Raji (cell line): ENCODE results near the gene PIGL.

Experiments
- POLR2A ChIP-seq: IDR thresholded peaks from 2 replicates; pipeline ENCODE4 v1.6.1; 2011; ENCODE audit warnings: low read depth, low read length, control low read depth; ENCODE audit not compliant: insufficient read depth

The PIGL gene

GRCh38 chr17:16217002-16217635 is at the start of gene PIGL:
Gene PIGL (plus strand): TSS chr17:16217210. CDS start chr17:16217227, 17 bp downstream.
- TF ChIP-seq POLR2A, result peak; percentile 78

- no peak for TF ChIP-seq POLR2A
Measured at GRCh38 chr17:16171613-16172012, 45.4 kb upstream of the PIGL start.

- no peak for TF ChIP-seq POLR2A
Measured at GRCh38 chr17:16178836-16179235, 38.2 kb upstream of the PIGL start.

GRCh38 chr17:16181581-16181980 is 35.4 kb upstream of the PIGL start:
- no peak for TF ChIP-seq POLR2A

- no peak for TF ChIP-seq POLR2A
Measured at GRCh38 chr17:16187642-16188041, 29.4 kb upstream of the PIGL start.

DNA sequence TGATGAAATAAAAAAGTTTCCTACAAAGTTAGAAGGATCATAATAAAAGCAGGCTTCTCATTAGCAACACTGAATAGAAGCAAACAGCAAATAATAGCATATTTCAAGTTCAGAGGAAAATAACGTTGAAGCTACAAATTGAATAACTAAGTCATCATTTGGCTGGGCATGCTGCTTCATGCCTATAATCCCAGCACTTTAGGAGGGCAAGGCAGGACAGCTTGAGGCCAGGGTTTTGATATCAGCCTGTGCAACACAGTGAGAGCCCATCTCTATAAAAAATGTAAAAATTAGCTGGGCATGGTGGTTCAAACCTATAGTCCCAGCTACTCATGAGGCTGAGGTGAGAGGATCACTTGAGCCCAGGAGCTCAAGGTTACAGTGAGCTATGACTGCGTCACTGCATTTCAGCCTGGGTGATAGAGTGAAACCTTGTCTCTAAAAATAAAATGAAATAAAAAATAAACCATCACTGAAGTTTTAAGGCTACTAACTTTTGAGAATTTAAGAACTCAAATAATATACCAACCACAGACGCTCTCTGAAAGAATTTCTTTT is 27.1 kb upstream of the PIGL start:
- TF ChIP-seq POLR2A, result no peak

DNA sequence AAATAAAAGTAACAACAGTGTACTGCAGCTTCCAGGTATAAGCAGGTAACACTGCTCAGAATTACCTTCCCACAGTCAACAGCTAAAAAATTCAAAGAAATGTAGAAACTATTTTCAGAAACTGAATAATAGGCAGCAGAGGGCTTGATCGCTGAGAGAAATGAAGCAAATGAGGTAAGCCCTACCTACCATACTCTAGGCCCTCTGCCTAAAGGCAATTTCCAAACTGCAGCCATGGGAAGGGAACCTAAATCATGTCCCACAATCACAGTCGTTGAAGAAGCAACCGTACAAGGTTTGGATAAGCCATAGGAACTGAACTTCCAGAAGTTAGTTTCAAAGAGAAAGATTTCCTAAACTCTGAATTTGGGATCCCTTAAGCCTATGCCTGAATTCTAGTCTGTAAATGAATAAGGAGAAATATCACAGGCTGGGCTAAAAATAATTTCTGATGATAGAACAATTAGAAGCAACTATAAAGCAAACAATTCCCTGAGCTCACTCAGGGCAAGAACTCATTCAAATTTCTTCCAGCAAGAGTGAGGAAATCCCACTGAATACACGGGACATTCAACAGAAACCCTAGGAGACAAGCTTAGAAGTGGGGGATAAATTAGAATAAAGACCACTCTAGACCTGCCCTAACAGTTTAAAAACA is 26.2 kb upstream of the PIGL start:
- no peak for TF ChIP-seq POLR2A

DNA sequence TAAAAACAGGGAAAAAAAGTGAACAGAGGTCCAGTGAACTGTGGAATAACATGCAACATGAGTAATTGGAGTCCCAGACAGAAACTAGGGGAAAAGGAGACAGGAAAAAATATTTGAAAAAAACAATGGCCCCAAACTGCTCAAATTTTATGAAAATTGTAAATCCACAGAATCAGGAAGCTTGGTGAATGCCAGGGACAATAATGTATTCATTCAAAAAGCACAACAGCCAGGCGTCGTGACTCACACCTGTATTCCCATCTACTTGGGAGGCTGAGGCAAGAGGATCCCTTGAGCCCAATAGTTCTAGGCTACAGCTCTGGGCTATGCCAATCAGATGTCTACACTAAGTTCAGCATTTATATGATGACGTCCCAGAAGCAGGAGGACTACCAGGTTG is 25.4 kb upstream of the PIGL start:
- TF ChIP-seq POLR2A, result no peak

GRCh38 chr17:16197276-16197675 is 19.7 kb upstream of the PIGL start:
- no peak for TF ChIP-seq POLR2A

GRCh38 chr17:16199093-16199492 is 17.9 kb upstream of the PIGL start:
- no peak for TF ChIP-seq POLR2A

DNA sequence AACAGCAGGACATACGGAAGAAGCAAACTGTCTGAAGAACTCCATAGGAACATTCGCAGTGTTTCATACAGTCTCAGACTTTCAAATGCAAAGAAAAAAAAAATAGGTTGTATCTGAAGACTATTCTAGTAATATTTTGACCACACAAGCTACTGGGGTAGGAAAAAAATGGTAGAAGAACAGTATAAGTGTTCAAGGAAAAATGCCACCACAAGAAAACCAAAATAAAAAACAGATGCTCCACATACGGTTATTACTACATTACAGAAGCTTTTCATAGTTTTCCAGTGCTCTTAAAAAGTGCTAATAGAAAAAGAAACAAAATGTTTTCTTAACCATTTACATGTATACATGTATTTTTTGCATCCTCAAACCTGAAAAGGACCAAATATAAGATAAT is 5.4 kb upstream of the PIGL start:
- no peak for TF ChIP-seq POLR2A

DNA sequence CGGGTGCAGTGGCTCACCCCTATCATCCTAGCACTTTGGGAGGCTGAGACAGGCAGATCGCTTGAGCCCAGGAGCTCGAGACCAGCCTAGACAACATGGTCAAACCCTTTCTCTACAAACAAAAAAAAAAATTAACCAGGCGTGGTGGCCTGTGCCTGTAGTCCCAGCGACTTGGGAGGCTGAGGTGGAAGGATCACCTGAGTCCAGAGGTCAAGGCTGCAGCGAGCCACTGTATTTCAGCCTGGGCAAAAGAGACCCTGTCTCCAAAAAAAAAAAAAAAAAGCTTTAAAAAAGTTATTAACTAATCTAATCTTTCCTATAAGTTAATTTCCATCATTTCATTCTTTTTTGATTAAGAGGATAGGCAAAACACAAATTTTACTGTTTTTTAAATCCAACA is 4.2 kb upstream of the PIGL start:
- TF ChIP-seq POLR2A, result no peak

DNA sequence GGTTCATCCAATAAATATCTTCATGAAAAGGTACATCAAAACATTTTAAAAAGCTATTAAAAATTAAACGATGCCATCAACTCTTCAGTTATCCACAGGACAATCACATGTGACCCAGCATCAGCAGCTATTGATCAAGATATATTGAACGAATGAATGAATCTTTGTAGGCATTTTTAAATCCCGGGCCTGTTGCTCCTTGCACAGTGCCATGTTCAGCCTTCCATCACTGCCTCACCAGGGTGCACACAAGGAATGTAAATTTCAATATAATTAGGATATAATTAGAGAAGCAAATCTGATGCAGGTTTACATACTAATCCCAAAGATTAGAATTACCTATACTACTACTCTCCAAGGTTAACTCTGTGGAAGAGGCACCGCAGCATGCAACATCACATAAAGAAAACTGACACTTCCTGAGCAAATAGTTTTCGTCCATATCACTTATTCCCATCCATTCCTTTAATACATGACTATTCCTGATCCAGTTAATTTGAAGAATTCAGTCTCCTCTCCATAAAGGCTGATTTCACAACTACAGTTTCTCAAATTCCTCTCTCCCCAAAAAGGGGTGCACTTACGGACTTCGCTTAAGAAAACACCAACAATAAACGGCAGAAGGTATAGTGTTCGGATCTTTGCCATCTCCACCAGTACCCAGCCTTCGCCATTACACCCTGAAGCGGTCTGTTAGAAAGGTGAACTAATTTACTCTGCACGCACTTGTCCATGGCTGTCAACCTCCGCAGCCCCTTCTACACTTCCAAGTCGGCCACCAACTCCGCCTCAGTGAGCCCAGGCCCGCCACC is 2.6 kb upstream of the PIGL start:
- no peak for TF ChIP-seq POLR2A

- no peak for TF ChIP-seq POLR2A
Measured at GRCh38 chr17:16215002-16215272, 2.1 kb upstream of the PIGL start.

DNA sequence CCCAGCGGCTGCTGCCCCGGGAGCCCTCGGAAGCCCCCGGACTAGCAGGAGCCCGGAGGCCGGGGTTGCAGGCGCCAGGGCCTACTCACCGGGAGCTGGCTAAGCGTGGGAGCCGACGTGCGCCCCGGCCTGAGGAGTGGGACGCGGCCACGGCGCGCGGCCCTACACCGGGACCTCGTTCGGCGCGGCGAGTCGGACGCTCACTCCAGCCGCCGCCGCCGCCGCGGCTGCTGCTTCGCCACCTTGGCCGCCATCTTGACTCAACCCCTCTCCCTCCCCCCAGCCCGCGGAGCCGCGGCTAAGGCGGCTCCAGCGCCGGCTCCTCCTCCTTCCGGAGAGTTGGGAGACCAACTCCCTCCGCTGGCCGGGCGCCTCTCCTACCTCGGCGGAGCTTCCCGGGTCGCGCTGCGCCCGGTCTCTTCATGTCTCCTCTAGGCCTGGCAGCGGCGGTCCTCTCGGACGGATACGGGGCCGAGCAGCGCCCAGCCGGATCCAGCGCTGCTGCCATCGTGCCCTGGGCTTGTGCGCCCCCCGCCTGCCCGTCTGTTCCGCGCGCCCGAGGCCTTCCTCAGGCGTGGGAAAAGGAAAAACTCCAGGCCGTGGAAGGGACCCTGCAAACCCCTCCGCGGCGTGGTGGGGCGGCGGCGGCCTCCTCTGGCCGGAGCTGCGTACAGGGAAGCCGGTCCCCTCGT is 1.6 kb upstream of the PIGL start, which contains the start of gene NCOR1:
Gene NCOR1 (minus strand): TSS at position 262 of the 692 bp plus-strand sequence. CDS start 20,965 bp downstream, outside the sequence.
- TF ChIP-seq POLR2A, result peak; percentile 85
